Peyer's patch (tissue), 4 donors: ENCODE results near the gene ZDHHC24.

Experiments
- CTCF ChIP-seq, 6 experiments: fragments of 450-650 bp in 4 of 6; fragments of 200-600 bp in 2 of 6; sonication (generic) in 1 of 6; IDR thresholded peaks; one replicate each; pipeline ENCODE4 v1.5.1; 2017 to 2019; ENCODE audit warnings: antibody characterized with exemption in 6 of 6, mild to moderate bottlenecking in 3 of 6, moderate library complexity in 1 of 6
- POLR2A ChIP-seq, 2 donors: fragments of 450-650 bp; IDR thresholded peaks; one replicate each; pipeline ENCODE4 v1.5.1; 2017; ENCODE audit warnings: antibody characterized with exemption in 2 of 2, mild to moderate bottlenecking in 2 of 2, moderate library complexity in 2 of 2

- TF ChIP-seq CTCF (IDR thresholded peaks at IDR 0.05) (no peak), POLR2A (IDR thresholded peaks at IDR 0.05) (no peak)
Observed at GRCh38 chr11:66554602-66555001, 8.8 kb upstream of the ZDHHC24 start.
